ENCODE results near the gene SYT9.

SYT9 gene

GRCh38 chr11:7347611-7348431 lies 96.1 kb downstream of the SYT9 start:
- no peak for DNase-seq (ENCODE audit: low read depth in 2 of 2)

- DNase-seq (ENCODE audit: low read depth in 2 of 2) = no peak
These were observed 97.0 kb downstream of the SYT9 start for GRCh38 chr11:7348432-7349304.

- no peak for DNase-seq (ENCODE audit: low read depth in 2 of 2)
These were observed 99.5 kb downstream of the SYT9 start for GRCh38 chr11:7351228-7351627.

GRCh38 chr11:7353100-7353499 lies 101.4 kb downstream of the SYT9 start:
- DNase-seq (ENCODE audit: low read depth in 2 of 2) = peak in 1 of 2 donors; percentile 2

GRCh38 chr11:7364660-7365059 lies 113.0 kb downstream of the SYT9 start:
- DNase-seq (ENCODE audit: low read depth in 2 of 2) = no peak

GRCh38 chr11:7367803-7368202 lies 116.1 kb downstream of the SYT9 start:
- no peak for DNase-seq (ENCODE audit: low read depth in 2 of 2)

GRCh38 chr11:7376386-7376785 lies 124.7 kb downstream of the SYT9 start:
- DNase-seq (ENCODE audit: low read depth in 2 of 2) = no peak

GRCh38 chr11:7381937-7382336 lies 130.2 kb downstream of the SYT9 start:
- no peak for DNase-seq (ENCODE audit: low read depth in 2 of 2)

GRCh38 chr11:7383406-7383805 lies 131.7 kb downstream of the SYT9 start:
- DNase-seq (ENCODE audit: low read depth in 2 of 2) = no peak

GRCh38 chr11:7384691-7385090 lies 133.0 kb downstream of the SYT9 start:
- DNase-seq (ENCODE audit: low read depth in 2 of 2) = no peak

GRCh38 chr11:7385532-7385931 lies 133.8 kb downstream of the SYT9 start:
- DNase-seq (ENCODE audit: low read depth in 2 of 2) = no peak

- DNase-seq (ENCODE audit: low read depth in 2 of 2) = no peak
These were observed 162.5 kb downstream of the SYT9 start for GRCh38 chr11:7413961-7414915.

- no peak for DNase-seq (ENCODE audit: low read depth in 2 of 2)
These were observed 163.5 kb downstream of the SYT9 start for GRCh38 chr11:7414973-7415817.

- no peak for DNase-seq (ENCODE audit: low read depth in 2 of 2)
These were observed 164.4 kb downstream of the SYT9 start for GRCh38 chr11:7416080-7416479.

GRCh38 chr11:7417328-7417727 lies 165.6 kb downstream of the SYT9 start:
- no peak for DNase-seq (ENCODE audit: low read depth in 2 of 2)

- DNase-seq (ENCODE audit: low read depth in 2 of 2) = no peak
These were observed 166.4 kb downstream of the SYT9 start for GRCh38 chr11:7418061-7418460.

GRCh38 chr11:7418906-7419305 lies 167.2 kb downstream of the SYT9 start:
- DNase-seq (ENCODE audit: low read depth in 2 of 2) = no peak

GRCh38 chr11:7421136-7421535 lies 169.4 kb downstream of the SYT9 start:
- no peak for DNase-seq (ENCODE audit: low read depth in 2 of 2)

GRCh38 chr11:7422544-7423331 lies 171.0 kb downstream of the SYT9 start:
- DNase-seq (ENCODE audit: low read depth in 2 of 2) = no peak

- DNase-seq (ENCODE audit: low read depth in 2 of 2) = no peak
These were observed 172.2 kb downstream of the SYT9 start for GRCh38 chr11:7423946-7424345.
